Measurements from ENCODE around the gene ARL4C.

The ARL4C gene

GRCh38 chr2:234451852-234452625 lies 44.8 kb downstream of the ARL4C start:
- DNase-seq (ENCODE audit: insufficient read length, low spot score) (no peak), FAIRE-seq (no peak)
- TF ChIP-seq SPI1 (IDR thresholded peaks at IDR 0.05; ENCODE audit: low read depth, low read length), result no peak
- TF ChIP-seq PAX5 (IDR thresholded peaks at IDR 0.05; ENCODE audit: insufficient read depth, low read length, severe bottlenecking), result no peak
- TF ChIP-seq POU2F2 (IDR thresholded peaks at IDR 0.05; ENCODE audit: low read depth, low read length), result no peak
- TF ChIP-seq POLR2AphosphoS5 (IDR thresholded peaks at IDR 0.05; ENCODE audit: low read depth, low read length), result no peak
- TF ChIP-seq POLR2A (IDR thresholded peaks at IDR 0.05; ENCODE audit: low read depth, low read length), result no peak
- no peak for TF ChIP-seq TAF1 (IDR thresholded peaks at IDR 0.05; ENCODE audit: low read depth, low read length)

- no peak for FAIRE-seq
- no peak for DNase-seq (ENCODE audit: insufficient read length, low spot score)
Observed at GRCh38 chr2:234451242-234451641, 45.6 kb downstream of the ARL4C start.

GRCh38 chr2:234450431-234451124 lies 46.3 kb downstream of the ARL4C start:
- DNase-seq (ENCODE audit: insufficient read length, low spot score) (no peak), FAIRE-seq (no peak)
- TF ChIP-seq POLR2A (IDR thresholded peaks at IDR 0.05; ENCODE audit: low read depth, low read length), result no peak
- TF ChIP-seq SPI1 (IDR thresholded peaks at IDR 0.05; ENCODE audit: low read depth, low read length), result no peak
- no peak for TF ChIP-seq POU2F2 (IDR thresholded peaks at IDR 0.05; ENCODE audit: low read depth, low read length)
- no peak for TF ChIP-seq TAF1 (IDR thresholded peaks at IDR 0.05; ENCODE audit: low read depth, low read length)
- TF ChIP-seq PAX5 (IDR thresholded peaks at IDR 0.05; ENCODE audit: insufficient read depth, low read length, severe bottlenecking), result no peak
- TF ChIP-seq POLR2AphosphoS5 (IDR thresholded peaks at IDR 0.05; ENCODE audit: low read depth, low read length), result no peak

More at GRCh38 chr2:234451242-234451641, 45.6 kb downstream of the ARL4C start:
- TF ChIP-seq POLR2AphosphoS5 (IDR thresholded peaks at IDR 0.05; ENCODE audit: low read depth, low read length), result no peak

- DNase-seq (ENCODE audit: insufficient read length, low spot score) (no peak), FAIRE-seq (no peak)
- TF ChIP-seq SPI1 (IDR thresholded peaks at IDR 0.05; ENCODE audit: low read depth, low read length) (no peak), POLR2AphosphoS5 (IDR thresholded peaks at IDR 0.05; ENCODE audit: low read depth, low read length) (no peak), TAF1 (IDR thresholded peaks at IDR 0.05; ENCODE audit: low read depth, low read length) (no peak), POU2F2 (IDR thresholded peaks at IDR 0.05; ENCODE audit: low read depth, low read length) (no peak), POLR2A (IDR thresholded peaks at IDR 0.05; ENCODE audit: low read depth, low read length) (no peak), PAX5 (IDR thresholded peaks at IDR 0.05; ENCODE audit: insufficient read depth, low read length, severe bottlenecking) (no peak)
Observed at GRCh38 chr2:234448506-234449184, 48.2 kb downstream of the ARL4C start.

- DNase-seq (ENCODE audit: insufficient read length, low spot score) (no peak), FAIRE-seq (no peak)
- TF ChIP-seq TAF1 (IDR thresholded peaks at IDR 0.05; ENCODE audit: low read depth, low read length), result no peak
- no peak for TF ChIP-seq SPI1 (IDR thresholded peaks at IDR 0.05; ENCODE audit: low read depth, low read length)
- no peak for TF ChIP-seq PAX5 (IDR thresholded peaks at IDR 0.05; ENCODE audit: insufficient read depth, low read length, severe bottlenecking)
- no peak for TF ChIP-seq POLR2A (IDR thresholded peaks at IDR 0.05; ENCODE audit: low read depth, low read length)
- no peak for TF ChIP-seq POU2F2 (IDR thresholded peaks at IDR 0.05; ENCODE audit: low read depth, low read length)
Observed at GRCh38 chr2:234447963-234448362, 48.9 kb downstream of the ARL4C start.

GRCh38 chr2:234447189-234447588 lies 49.7 kb downstream of the ARL4C start:
- FAIRE-seq (no peak), DNase-seq (ENCODE audit: insufficient read length, low spot score) (no peak)
- TF ChIP-seq TAF1 (IDR thresholded peaks at IDR 0.05; ENCODE audit: low read depth, low read length) (no peak), POLR2A (IDR thresholded peaks at IDR 0.05; ENCODE audit: low read depth, low read length) (no peak), POLR2AphosphoS5 (IDR thresholded peaks at IDR 0.05; ENCODE audit: low read depth, low read length) (no peak), POU2F2 (IDR thresholded peaks at IDR 0.05; ENCODE audit: low read depth, low read length) (no peak), SPI1 (IDR thresholded peaks at IDR 0.05; ENCODE audit: low read depth, low read length) (no peak), PAX5 (IDR thresholded peaks at IDR 0.05; ENCODE audit: insufficient read depth, low read length, severe bottlenecking) (no peak)

GRCh38 chr2:234446404-234447076 lies 50.3 kb downstream of the ARL4C start:
- peak; percentile 93 for TF ChIP-seq SPI1 (IDR thresholded peaks at IDR 0.05; ENCODE audit: low read depth, low read length)
- TF ChIP-seq POU2F2 (IDR thresholded peaks at IDR 0.05; ENCODE audit: low read depth, low read length), result no peak
- no peak for TF ChIP-seq TAF1 (IDR thresholded peaks at IDR 0.05; ENCODE audit: low read depth, low read length)
- TF ChIP-seq POLR2A (IDR thresholded peaks at IDR 0.05; ENCODE audit: low read depth, low read length), result no peak
- no peak for DNase-seq (ENCODE audit: insufficient read length, low spot score)
- FAIRE-seq, result peak; percentile 87

- TF ChIP-seq TAF1 (IDR thresholded peaks at IDR 0.05; ENCODE audit: low read depth, low read length), result no peak
- no peak for TF ChIP-seq POLR2A (IDR thresholded peaks at IDR 0.05; ENCODE audit: low read depth, low read length)
- no peak for TF ChIP-seq PAX5 (IDR thresholded peaks at IDR 0.05; ENCODE audit: insufficient read depth, low read length, severe bottlenecking)
- no peak for TF ChIP-seq SPI1 (IDR thresholded peaks at IDR 0.05; ENCODE audit: low read depth, low read length)
- no peak for TF ChIP-seq POU2F2 (IDR thresholded peaks at IDR 0.05; ENCODE audit: low read depth, low read length)
- no peak for TF ChIP-seq POLR2AphosphoS5 (IDR thresholded peaks at IDR 0.05; ENCODE audit: low read depth, low read length)
- DNase-seq (ENCODE audit: insufficient read length, low spot score) (no peak), FAIRE-seq (peak; percentile 51)
Observed at GRCh38 chr2:234444893-234445292, 52.0 kb downstream of the ARL4C start.

- TF ChIP-seq SPI1 (IDR thresholded peaks at IDR 0.05; ENCODE audit: low read depth, low read length) (no peak), POLR2A (IDR thresholded peaks at IDR 0.05; ENCODE audit: low read depth, low read length) (no peak), PAX5 (IDR thresholded peaks at IDR 0.05; ENCODE audit: insufficient read depth, low read length, severe bottlenecking) (no peak), POU2F2 (IDR thresholded peaks at IDR 0.05; ENCODE audit: low read depth, low read length) (no peak), TAF1 (IDR thresholded peaks at IDR 0.05; ENCODE audit: low read depth, low read length) (no peak), POLR2AphosphoS5 (IDR thresholded peaks at IDR 0.05; ENCODE audit: low read depth, low read length) (no peak)
- DNase-seq (ENCODE audit: insufficient read length, low spot score), result no peak
- no peak for FAIRE-seq
Observed at GRCh38 chr2:234444242-234444730, 52.6 kb downstream of the ARL4C start.
